SJCRH30 (cell line): Measurements from ENCODE around the gene RIC1. TPM values are rescaled to one million over a fixed set of nuclear protein-coding genes. Genes with fewer than 3 reads are reported as not detected.
"Not testable (repeated sequence)": the region's sequence is repeated elsewhere in the genome, so short reads cannot be mapped to it uniquely, and the experiment has no call there.

Experiments
- DNase-seq, 2 experiments: peaks; one replicate each; pipeline ENCODE4 v3.0.0-alpha.2; 2015 to 2020
- H3K27ac ChIP-seq: fragments of 250-450 bp; sonication (Bioruptor Pico); 2 replicates; pipeline ENCODE4 v1.5.1; 2020; ENCODE audit warnings: mild to moderate bottlenecking, moderate library complexity
- H3K27me3 ChIP-seq: fragments of 250-450 bp; sonication (Bioruptor Pico); 2 replicates; pipeline ENCODE4 v1.5.1; 2020; ENCODE audit warnings: mild to moderate bottlenecking, moderate library complexity
- H3K36me3 ChIP-seq: fragments of 250-450 bp; sonication (Bioruptor Pico); 2 replicates; pipeline ENCODE4 v1.5.1; 2020; ENCODE audit warnings: mild to moderate bottlenecking, moderate library complexity
- H3K4me1 ChIP-seq: fragments of 250-450 bp; sonication (Bioruptor Pico); 2 replicates; pipeline ENCODE4 v1.5.1; 2020; ENCODE audit warnings: mild to moderate bottlenecking, moderate library complexity
- H3K4me3 ChIP-seq: fragments of 250-450 bp; sonication (Bioruptor Pico); 2 replicates; pipeline ENCODE4 v1.5.1; 2020; ENCODE audit warnings: mild to moderate bottlenecking, moderate library complexity
- H3K9me3 ChIP-seq: fragments of 250-450 bp; sonication (Bioruptor Pico); replicated peaks from 2 replicates; pipeline ENCODE4 v1.5.1; 2020; ENCODE audit warnings: mild to moderate bottlenecking, moderate library complexity
- total RNA-seq: library from RNA; depleted of rRNA; stranded (reverse); fragments of >200 nt; shearing (Covaris generic); gene quantifications from 2 replicates; pipeline ENCODE4 v1.2.3, GENCODE V29; 2014

The RIC1 gene
- total RNA-seq, 1 experiment from 2014 or later, result 30.9 TPM

- Histone ChIP-seq H3K27ac (no peak overlapping the region), H3K27me3 (no peaks in the 10 kb centered on the region), H3K9me3 (0 out of 2 replicates have a peak, but pooled peaks cover 8% of the 10 kb centered on the region), H3K36me3 (peaks cover 31% of the 10 kb centered on the region), H3K4me3 (no peak overlapping the region), H3K4me1 (peaks cover 10% of the 10 kb centered on the region)
- DNase-seq, result no peak
Observed at GRCh38 chr9:5715548-5716127, 86.7 kb downstream of the RIC1 start.

- H3K9me3 ChIP-seq, DNase-seq, H3K27me3 ChIP-seq, H3K4me3 ChIP-seq, H3K4me1 ChIP-seq: not testable (repeated sequence)
- peak overlapping the region; percentile 71; the same call in 1 of the 2 replicates for H3K27ac ChIP-seq
- peaks cover 25% of the 10 kb centered on the region for H3K36me3 ChIP-seq
Observed at GRCh38 chr9:5717434-5717833, 88.5 kb downstream of the RIC1 start.

- DNase-seq, result peak; percentile 3 to 54
- Histone ChIP-seq H3K9me3 (0 out of 2 replicates have a peak, but pooled peaks cover 5% of the 10 kb centered on the region), H3K36me3 (peaks cover 33% of the 10 kb centered on the region)
Observed at GRCh38 chr9:5718296-5719032, 89.6 kb downstream of the RIC1 start.

GRCh38 chr9:5719100-5719926 lies 90.4 kb downstream of the RIC1 start:
- DNase-seq, result peak in 1 of 2 experiments; percentile 12
- Histone ChIP-seq H3K4me1 (peaks cover 10% of the 10 kb centered on the region), H3K36me3 (peaks cover 28% of the 10 kb centered on the region), H3K27me3 (no peaks in the 10 kb centered on the region), H3K27ac (peak overlapping the region; percentile 71), H3K9me3 (0 out of 2 replicates have a peak, but pooled peaks cover 5% of the 10 kb centered on the region), H3K4me3 (no peak overlapping the region)

More at GRCh38 chr9:5718296-5719032, 89.6 kb downstream of the RIC1 start:
- peaks cover 10% of the 10 kb centered on the region for H3K4me1 ChIP-seq
- H3K27me3 ChIP-seq, result no peaks in the 10 kb centered on the region
- peak overlapping the region; percentile 71 for H3K27ac ChIP-seq
- H3K4me3 ChIP-seq, result no peak overlapping the region

- Histone ChIP-seq H3K36me3 (peaks cover 20% of the 10 kb centered on the region), H3K27me3 (no peaks in the 10 kb centered on the region), H3K4me3 (no peak overlapping the region), H3K4me1 (peaks cover 10% of the 10 kb centered on the region), H3K27ac (no peak overlapping the region), H3K9me3 (0 out of 2 replicates have a peak, but pooled peaks cover 5% of the 10 kb centered on the region)
- no peak for DNase-seq
Observed at GRCh38 chr9:5720151-5720550, 91.2 kb downstream of the RIC1 start.

- H3K4me1 ChIP-seq, result peaks cover 10% of the 10 kb centered on the region
- H3K9me3 ChIP-seq, result 0 out of 2 replicates have a peak, but pooled peaks cover 5% of the 10 kb centered on the region
- H3K27ac ChIP-seq, result no peak overlapping the region
- H3K27me3 ChIP-seq, result no peaks in the 10 kb centered on the region
- no peak for DNase-seq
- H3K4me3 ChIP-seq, result no peak overlapping the region
- H3K36me3 ChIP-seq, result peaks cover 16% of the 10 kb centered on the region
Observed at GRCh38 chr9:5721279-5722087, 92.6 kb downstream of the RIC1 start.

GRCh38 chr9:5722679-5723078 lies 93.8 kb downstream of the RIC1 start:
- H3K27me3 ChIP-seq, H3K27ac ChIP-seq, H3K9me3 ChIP-seq, DNase-seq, H3K4me1 ChIP-seq, H3K4me3 ChIP-seq: not testable (repeated sequence)
- peaks cover 15% of the 10 kb centered on the region for H3K36me3 ChIP-seq

- DNase-seq, result no peak
- Histone ChIP-seq H3K36me3 (peaks cover 12% of the 10 kb centered on the region; the same call in 1 of the 2 replicates), H3K4me1 (no peaks in the 10 kb centered on the region), H3K27ac (no peak overlapping the region), H3K9me3 (no peaks in the 10 kb centered on the region), H3K4me3 (no peak overlapping the region), H3K27me3 (no peaks in the 10 kb centered on the region)
Observed at GRCh38 chr9:5735072-5735471, 106.2 kb downstream of the RIC1 start.

- no peaks in the 10 kb centered on the region for H3K9me3 ChIP-seq
- no peaks in the 10 kb centered on the region for H3K27me3 ChIP-seq
- no peak overlapping the region for H3K4me3 ChIP-seq
- no peak for DNase-seq
- peaks cover 14% of the 10 kb centered on the region; the same call in 1 of the 2 replicates for H3K36me3 ChIP-seq
- no peak overlapping the region for H3K27ac ChIP-seq
- no peaks in the 10 kb centered on the region for H3K4me1 ChIP-seq
Observed at GRCh38 chr9:5736563-5737346, 107.8 kb downstream of the RIC1 start.

GRCh38 chr9:5743109-5743508 lies 114.2 kb downstream of the RIC1 start:
- no peak overlapping the region for H3K27ac ChIP-seq
- no peaks in the 10 kb centered on the region for H3K4me1 ChIP-seq
- no peaks in the 10 kb centered on the region for H3K9me3 ChIP-seq
- H3K4me3 ChIP-seq, result no peak overlapping the region
- no peaks in the 10 kb centered on the region for H3K27me3 ChIP-seq
- DNase-seq, result no peak
- H3K36me3 ChIP-seq, result peaks cover 29% of the 10 kb centered on the region

- no peaks in the 10 kb centered on the region for H3K4me1 ChIP-seq
- no peak overlapping the region for H3K27ac ChIP-seq
- peaks cover 37% of the 10 kb centered on the region for H3K36me3 ChIP-seq
- no peaks in the 10 kb centered on the region for H3K9me3 ChIP-seq
- no peak for DNase-seq
- H3K4me3 ChIP-seq, result no peak overlapping the region
- H3K27me3 ChIP-seq, result no peaks in the 10 kb centered on the region
Observed at GRCh38 chr9:5748438-5748837, 119.5 kb downstream of the RIC1 start.

GRCh38 chr9:5749306-5749705 lies 120.4 kb downstream of the RIC1 start:
- peaks cover 38% of the 10 kb centered on the region for H3K36me3 ChIP-seq
- H3K4me3 ChIP-seq, result no peak overlapping the region
- no peak overlapping the region for H3K27ac ChIP-seq
- no peaks in the 10 kb centered on the region for H3K9me3 ChIP-seq
- no peak for DNase-seq
- H3K27me3 ChIP-seq, result no peaks in the 10 kb centered on the region
- H3K4me1 ChIP-seq, result no peaks in the 10 kb centered on the region

- Histone ChIP-seq H3K27ac (no peak overlapping the region), H3K4me1 (no peaks in the 10 kb centered on the region), H3K4me3 (no peak overlapping the region), H3K27me3 (no peaks in the 10 kb centered on the region), H3K36me3 (peaks cover 35% of the 10 kb centered on the region), H3K9me3 (no peaks in the 10 kb centered on the region)
- DNase-seq, result no peak
Observed at GRCh38 chr9:5750569-5750968, 121.7 kb downstream of the RIC1 start.
